ENCODE results near the gene MPV17L2.
A peak's percentile ranks its signal among the peaks of the same experiment; 100 is the strongest.

Gene MPV17L2

DNA sequence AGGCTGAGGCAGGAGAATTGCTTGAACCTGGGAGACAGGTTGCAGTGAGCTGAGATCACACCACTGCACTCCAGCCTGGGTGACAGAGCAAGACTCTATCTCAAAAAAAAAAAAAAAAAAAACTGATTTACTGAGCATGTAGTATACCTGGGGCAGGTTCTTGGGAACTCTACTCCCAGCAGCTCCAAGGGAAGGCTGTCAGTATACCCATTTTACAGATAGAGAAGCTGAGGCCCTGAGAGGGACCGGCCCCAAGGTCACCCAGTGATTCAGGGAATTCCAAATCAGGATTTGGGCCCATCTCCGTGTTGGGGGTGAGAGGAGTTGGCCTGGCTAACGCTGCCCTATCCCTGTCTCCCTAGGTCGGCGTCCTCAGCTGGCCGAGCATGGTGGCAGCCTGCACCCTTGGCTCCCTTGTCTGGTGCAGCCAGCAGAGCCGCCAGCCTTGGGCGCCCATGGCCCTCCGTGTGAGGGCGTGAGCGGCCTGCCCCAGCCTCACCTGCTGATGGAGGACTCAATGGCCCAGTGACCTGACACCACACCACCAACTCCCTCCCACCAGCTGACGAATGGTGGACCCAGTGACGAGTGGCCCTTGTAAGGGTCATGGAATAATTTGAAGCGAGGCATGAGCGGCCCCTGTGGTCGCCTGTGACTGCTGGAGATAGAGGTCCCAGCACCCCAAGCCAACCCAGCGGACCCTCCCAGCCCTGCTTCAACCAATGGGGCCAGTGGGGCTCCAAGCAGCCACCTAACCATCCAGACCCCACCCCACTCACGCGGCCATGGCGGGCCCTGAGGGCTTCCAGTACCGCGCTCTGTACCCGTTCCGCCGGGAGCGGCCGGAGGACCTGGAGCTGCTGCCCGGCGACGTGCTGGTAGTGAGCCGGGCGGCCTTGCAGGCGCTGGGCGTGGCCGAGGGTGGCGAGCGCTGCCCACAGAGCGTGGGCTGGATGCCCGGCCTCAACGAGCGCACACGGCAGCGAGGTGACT, 37.6 kb upstream of the MPV17L2 start:
- TF ChIP-seq BACH2 (CRISPR knock-in tag; IDR thresholded peaks at IDR 0.05; ENCODE audit: borderline replicate concordance) (no peak), ESRRG (CRISPR knock-in tag; IDR thresholded peaks at IDR 0.05) (no peak), CSRNP3 (CRISPR knock-in tag; IDR thresholded peaks at IDR 0.05) (no peak), ISL1 (CRISPR knock-in tag; IDR thresholded peaks at IDR 0.05) (no peak), ZFP30 (CRISPR knock-in tag; IDR thresholded peaks at IDR 0.05) (no peak), ARNTL (CRISPR knock-in tag; IDR thresholded peaks at IDR 0.05; ENCODE audit: borderline replicate concordance, low read depth) (no peak), CREB5 (CRISPR knock-in tag; IDR thresholded peaks at IDR 0.05; ENCODE audit: low read depth) (no peak)
- no peak for ATAC-seq

DNA sequence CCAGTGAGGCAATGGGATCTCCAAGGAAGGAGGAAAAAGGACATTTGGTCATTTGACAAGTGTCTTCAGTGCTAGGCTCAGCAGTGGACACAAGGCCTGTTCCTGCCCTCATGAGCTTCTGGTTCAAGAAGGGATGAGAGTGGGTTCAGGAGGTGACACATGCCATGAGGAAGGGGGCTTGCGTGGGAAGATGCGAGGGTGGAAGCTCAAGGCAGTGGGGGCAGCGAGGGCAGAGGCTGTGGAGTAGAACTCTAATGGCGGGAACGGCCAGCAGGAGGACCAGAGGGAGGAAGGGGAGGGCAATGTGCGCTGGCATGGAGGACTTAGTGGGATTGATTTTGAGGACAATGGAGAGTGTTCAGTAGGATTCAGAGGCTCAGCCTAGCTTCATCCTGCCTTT, 36.8 kb upstream of the MPV17L2 start:
- no peak for TF ChIP-seq TCF4 (CRISPR knock-in tag; IDR thresholded peaks at IDR 0.05; ENCODE audit: borderline replicate concordance)
- no peak for TF ChIP-seq ARNTL (CRISPR knock-in tag; IDR thresholded peaks at IDR 0.05; ENCODE audit: borderline replicate concordance, low read depth)
- TF ChIP-seq OSR1 (CRISPR knock-in tag; IDR thresholded peaks at IDR 0.05) = no peak
- no peak for TF ChIP-seq ZNF70 (CRISPR knock-in tag; IDR thresholded peaks at IDR 0.05)
- no peak for TF ChIP-seq RARB (CRISPR knock-in tag; IDR thresholded peaks at IDR 0.05)
- TF ChIP-seq ZFP3 (CRISPR knock-in tag; IDR thresholded peaks at IDR 0.05) = no peak
- TF ChIP-seq BACH2 (CRISPR knock-in tag; IDR thresholded peaks at IDR 0.05; ENCODE audit: borderline replicate concordance) = no peak
- TF ChIP-seq CSRNP3 (CRISPR knock-in tag; IDR thresholded peaks at IDR 0.05) = no peak
- TF ChIP-seq ZNF565 (CRISPR knock-in tag; conservative IDR thresholded peaks at IDR 0.05; ENCODE audit: low read depth) = no peak
- no peak for TF ChIP-seq ZC3H10 (CRISPR knock-in tag; IDR thresholded peaks at IDR 0.05)
- TF ChIP-seq GLIS3 (CRISPR knock-in tag; IDR thresholded peaks at IDR 0.05) = no peak
- TF ChIP-seq, protein P1, sequence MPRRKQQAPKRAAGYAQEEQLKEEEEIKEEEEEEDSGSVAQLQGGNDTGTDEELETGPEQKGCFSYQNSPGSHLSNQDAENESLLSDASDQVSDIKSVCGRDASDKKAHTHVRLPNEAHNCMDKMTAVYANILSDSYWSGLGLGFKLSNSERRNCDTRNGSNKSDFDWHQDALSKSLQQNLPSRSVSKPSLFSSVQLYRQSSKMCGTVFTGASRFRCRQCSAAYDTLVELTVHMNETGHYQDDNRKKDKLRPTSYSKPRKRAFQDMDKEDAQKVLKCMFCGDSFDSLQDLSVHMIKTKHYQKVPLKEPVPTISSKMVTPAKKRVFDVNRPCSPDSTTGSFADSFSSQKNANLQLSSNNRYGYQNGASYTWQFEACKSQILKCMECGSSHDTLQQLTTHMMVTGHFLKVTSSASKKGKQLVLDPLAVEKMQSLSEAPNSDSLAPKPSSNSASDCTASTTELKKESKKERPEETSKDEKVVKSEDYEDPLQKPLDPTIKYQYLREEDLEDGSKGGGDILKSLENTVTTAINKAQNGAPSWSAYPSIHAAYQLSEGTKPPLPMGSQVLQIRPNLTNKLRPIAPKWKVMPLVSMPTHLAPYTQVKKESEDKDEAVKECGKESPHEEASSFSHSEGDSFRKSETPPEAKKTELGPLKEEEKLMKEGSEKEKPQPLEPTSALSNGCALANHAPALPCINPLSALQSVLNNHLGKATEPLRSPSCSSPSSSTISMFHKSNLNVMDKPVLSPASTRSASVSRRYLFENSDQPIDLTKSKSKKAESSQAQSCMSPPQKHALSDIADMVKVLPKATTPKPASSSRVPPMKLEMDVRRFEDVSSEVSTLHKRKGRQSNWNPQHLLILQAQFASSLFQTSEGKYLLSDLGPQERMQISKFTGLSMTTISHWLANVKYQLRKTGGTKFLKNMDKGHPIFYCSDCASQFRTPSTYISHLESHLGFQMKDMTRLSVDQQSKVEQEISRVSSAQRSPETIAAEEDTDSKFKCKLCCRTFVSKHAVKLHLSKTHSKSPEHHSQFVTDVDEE (CRISPR knock-in tag; IDR thresholded peaks at IDR 0.05) = no peak
- TF ChIP-seq CSDC2 (CRISPR knock-in tag; IDR thresholded peaks at IDR 0.05) = no peak
- TF ChIP-seq POU6F1 (CRISPR knock-in tag; IDR thresholded peaks at IDR 0.05; ENCODE audit: borderline replicate concordance, low read depth) = no peak
- TF ChIP-seq ISL1 (CRISPR knock-in tag; IDR thresholded peaks at IDR 0.05) = no peak
- no peak for ATAC-seq

DNA sequence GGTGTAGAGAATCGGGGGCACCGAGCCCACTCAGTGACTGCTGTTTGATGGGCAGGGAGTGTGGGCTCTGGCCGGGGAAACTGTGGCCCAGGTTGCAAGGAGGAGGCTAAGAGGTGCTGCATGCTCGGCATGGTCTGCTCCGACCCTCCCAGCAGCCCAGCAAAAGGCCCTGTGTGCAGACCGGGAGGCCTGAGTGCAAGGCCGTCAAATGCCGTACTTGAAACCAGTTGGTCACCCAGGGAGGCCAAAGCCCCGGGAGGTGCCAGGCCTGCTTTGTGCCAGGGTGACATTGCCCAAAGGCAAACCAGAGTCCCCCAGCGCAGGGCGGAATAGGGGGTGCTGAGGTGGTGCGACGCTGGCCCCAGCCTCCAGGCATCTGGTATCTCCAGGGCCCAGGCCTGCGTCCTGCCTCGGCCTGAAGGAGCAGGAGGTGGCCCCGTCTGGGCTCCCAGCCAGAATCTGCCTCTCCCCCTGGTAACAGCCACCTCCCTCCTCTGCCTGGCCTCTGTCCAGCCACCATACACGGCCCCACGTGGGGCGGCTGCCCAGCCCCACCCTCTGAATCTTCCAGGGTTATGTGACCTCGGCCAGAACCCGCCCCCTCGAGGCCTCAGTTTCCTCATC, 36.1 kb upstream of the MPV17L2 start:
- peak; percentile 58; the same call in 1 of the 2 replicates for TF ChIP-seq TCF4 (CRISPR knock-in tag; IDR thresholded peaks at IDR 0.05; ENCODE audit: borderline replicate concordance)
- TF ChIP-seq, protein P2, sequence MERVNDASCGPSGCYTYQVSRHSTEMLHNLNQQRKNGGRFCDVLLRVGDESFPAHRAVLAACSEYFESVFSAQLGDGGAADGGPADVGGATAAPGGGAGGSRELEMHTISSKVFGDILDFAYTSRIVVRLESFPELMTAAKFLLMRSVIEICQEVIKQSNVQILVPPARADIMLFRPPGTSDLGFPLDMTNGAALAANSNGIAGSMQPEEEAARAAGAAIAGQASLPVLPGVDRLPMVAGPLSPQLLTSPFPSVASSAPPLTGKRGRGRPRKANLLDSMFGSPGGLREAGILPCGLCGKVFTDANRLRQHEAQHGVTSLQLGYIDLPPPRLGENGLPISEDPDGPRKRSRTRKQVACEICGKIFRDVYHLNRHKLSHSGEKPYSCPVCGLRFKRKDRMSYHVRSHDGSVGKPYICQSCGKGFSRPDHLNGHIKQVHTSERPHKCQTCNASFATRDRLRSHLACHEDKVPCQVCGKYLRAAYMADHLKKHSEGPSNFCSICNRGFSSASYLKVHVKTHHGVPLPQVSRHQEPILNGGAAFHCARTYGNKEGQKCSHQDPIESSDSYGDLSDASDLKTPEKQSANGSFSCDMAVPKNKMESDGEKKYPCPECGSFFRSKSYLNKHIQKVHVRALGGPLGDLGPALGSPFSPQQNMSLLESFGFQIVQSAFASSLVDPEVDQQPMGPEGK (CRISPR knock-in tag; IDR thresholded peaks at IDR 0.05; ENCODE audit: borderline replicate concordance) = 0 out of 2 replicates have a peak, but pooled peaks have one; percentile 10
- TF ChIP-seq ZC3H10 (CRISPR knock-in tag; IDR thresholded peaks at IDR 0.05) = no peak
- TF ChIP-seq, protein P1 (CRISPR knock-in tag; IDR thresholded peaks at IDR 0.05) = peak; percentile 53; the same call in 1 of the 2 replicates
- peak; percentile 30 for ATAC-seq
